Neural crest cell (in vitro differentiated cells): ENCODE measurements around the gene PIK3R1. TPM values are rescaled to one million over a fixed set of nuclear protein-coding genes. Genes with fewer than 3 reads are reported as not detected.

Experiments used
- DNase-seq: peaks from one replicate; pipeline ENCODE4 v3.0.0; 2021; ENCODE audit warnings: low read depth, mixed read lengths, low spot score
- H3K27ac Mint-ChIP-seq: one replicate; pipeline ENCODE4 v1.8.0; 2021; ENCODE audit warnings: mild to moderate bottlenecking, mixed read lengths; ENCODE audit not compliant: unreplicated experiment
- H3K27me3 Mint-ChIP-seq: 2 replicates; pipeline ENCODE4 v1.8.0; 2021; ENCODE audit warnings: low read depth, mild to moderate bottlenecking, mixed read lengths
- H3K36me3 Mint-ChIP-seq: 2 replicates; pipeline ENCODE4 v1.8.0; 2021; ENCODE audit warnings: low read depth, mild to moderate bottlenecking, mixed read lengths
- H3K4me1 Mint-ChIP-seq: 2 replicates; pipeline ENCODE4 v1.8.0; 2021; ENCODE audit warnings: mixed read lengths
- H3K4me3 Mint-ChIP-seq: one replicate; pipeline ENCODE4 v1.8.0; 2021; ENCODE audit warnings: mild to moderate bottlenecking, mixed read lengths
- H3K9me3 Mint-ChIP-seq: 2 replicates; pipeline ENCODE4 v1.8.0; 2021; ENCODE audit warnings: mixed read lengths
- total RNA-seq: library from RNA; stranded (reverse); gene quantifications from 2 replicates; pipeline ENCODE4 v1.2.1, GENCODE V29; 2021
- TF ChIP-seq, protein P1 (sequence below): fragments of 200-600 bp; sonication (generic); conservative IDR thresholded peaks from 2 replicates; pipeline ENCODE4 v1.5.0; 2021; ENCODE audit warnings: antibody characterized with exemption, mild to moderate bottlenecking

PIK3R1 gene
- total RNA-seq, 1 donor from 2014 or later = 59.9 TPM

DNA sequence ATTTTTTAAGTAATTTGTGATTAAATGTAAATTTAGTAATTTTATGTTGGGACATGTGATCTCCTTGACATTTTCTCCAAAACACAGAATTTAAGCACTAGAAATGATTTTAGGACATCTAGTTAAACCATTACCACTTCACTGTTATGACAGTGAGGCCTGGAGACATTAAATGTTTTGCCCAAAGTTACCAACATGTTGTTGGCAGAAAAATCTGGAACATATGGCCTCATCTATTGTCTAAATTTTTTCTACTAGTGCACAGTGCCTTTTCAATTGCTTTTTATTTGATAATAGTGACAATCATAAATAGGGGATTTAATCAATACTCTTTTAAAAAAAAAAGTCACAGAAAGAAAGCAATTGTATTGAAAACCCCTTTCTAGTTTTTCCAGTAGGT lies 45.6 kb downstream of the PIK3R1 start:
- H3K4me3 Mint-ChIP-seq = no peak overlapping the region
- no peaks in the 10 kb centered on the region for H3K27me3 Mint-ChIP-seq
- no peaks in the 10 kb centered on the region for H3K9me3 Mint-ChIP-seq
- H3K27ac Mint-ChIP-seq = no peak overlapping the region
- TF ChIP-seq, protein P1, sequence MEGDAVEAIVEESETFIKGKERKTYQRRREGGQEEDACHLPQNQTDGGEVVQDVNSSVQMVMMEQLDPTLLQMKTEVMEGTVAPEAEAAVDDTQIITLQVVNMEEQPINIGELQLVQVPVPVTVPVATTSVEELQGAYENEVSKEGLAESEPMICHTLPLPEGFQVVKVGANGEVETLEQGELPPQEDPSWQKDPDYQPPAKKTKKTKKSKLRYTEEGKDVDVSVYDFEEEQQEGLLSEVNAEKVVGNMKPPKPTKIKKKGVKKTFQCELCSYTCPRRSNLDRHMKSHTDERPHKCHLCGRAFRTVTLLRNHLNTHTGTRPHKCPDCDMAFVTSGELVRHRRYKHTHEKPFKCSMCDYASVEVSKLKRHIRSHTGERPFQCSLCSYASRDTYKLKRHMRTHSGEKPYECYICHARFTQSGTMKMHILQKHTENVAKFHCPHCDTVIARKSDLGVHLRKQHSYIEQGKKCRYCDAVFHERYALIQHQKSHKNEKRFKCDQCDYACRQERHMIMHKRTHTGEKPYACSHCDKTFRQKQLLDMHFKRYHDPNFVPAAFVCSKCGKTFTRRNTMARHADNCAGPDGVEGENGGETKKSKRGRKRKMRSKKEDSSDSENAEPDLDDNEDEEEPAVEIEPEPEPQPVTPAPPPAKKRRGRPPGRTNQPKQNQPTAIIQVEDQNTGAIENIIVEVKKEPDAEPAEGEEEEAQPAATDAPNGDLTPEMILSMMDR = no peak
- H3K36me3 Mint-ChIP-seq = peaks cover 2% of the 10 kb centered on the region
- DNase-seq = no peak
- H3K4me1 Mint-ChIP-seq = peaks cover 42% of the 10 kb centered on the region

DNA sequence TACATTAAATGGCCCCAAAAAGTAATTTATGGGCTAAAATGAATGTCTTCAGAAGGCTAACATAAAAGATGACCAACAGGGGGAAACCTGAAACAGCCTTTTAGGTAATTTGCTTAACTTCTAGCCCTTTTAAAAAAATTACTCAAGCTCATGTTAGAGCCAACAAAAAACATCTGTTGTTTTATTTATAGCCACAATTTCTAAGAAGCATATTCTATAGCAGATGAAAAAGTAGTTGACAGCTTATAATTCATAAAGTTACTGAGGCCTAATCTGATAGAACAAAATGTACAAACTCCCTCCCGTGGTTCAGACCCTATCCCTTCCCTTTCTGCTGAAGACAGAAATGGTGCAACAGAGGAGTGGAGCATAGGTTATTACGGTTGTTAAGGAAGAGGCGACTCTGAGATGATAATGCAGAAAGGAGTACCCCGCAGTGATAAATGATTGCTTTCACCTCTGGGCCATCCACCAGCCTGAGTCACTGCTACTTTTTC lies 46.1 kb downstream of the PIK3R1 start:
- peaks cover 43% of the 10 kb centered on the region for H3K4me1 Mint-ChIP-seq
- H3K27ac Mint-ChIP-seq = no peak overlapping the region
- no peaks in the 10 kb centered on the region for H3K27me3 Mint-ChIP-seq
- TF ChIP-seq, protein P1 = no peak
- no peak overlapping the region for H3K4me3 Mint-ChIP-seq
- H3K36me3 Mint-ChIP-seq = peaks cover 2% of the 10 kb centered on the region
- H3K9me3 Mint-ChIP-seq = no peaks in the 10 kb centered on the region
- DNase-seq = no peak

DNA sequence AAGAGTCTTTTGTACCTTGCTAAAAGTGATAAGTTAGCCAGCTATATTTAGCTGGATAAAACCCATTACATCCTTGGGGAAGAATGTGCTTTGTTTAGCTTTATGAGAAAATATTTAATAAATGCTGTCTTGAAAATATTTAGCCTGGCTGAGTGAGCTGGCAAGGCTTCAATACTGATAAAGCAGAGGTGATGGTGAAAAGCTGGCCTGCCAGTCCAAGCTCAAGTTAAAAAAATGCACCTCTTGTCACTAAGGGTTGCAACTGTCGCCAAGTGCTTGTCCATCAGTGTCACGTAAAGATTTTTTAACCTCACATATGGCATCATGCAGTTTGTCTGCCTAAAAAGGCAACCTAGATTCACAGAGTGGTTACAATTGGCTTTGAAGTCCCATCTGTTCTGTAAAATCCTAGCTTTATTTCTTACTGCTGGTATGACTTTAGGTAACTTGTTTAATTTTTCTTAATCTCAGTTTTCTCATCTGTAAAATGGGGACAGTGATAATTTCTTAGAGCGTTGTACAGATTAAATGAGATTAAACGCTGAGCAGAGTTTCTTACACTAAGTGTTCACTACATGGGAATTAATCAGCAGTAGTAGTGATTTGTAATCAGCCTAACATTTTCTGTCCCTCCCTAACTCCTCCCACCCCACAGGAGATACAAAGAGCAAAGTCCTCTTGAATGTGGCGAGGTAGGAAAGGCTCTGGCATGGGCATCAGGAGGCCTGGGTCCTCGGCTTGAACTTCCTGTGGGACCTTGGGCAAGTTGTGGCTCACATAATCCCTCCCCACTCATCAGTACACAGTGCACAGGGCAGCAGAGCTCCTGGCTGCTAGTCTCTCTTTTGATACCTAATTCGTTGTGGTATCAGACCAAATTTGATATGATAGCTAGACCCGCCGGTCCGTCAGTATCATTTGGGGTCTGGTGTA lies 48.7 kb downstream of the PIK3R1 start:
- TF ChIP-seq, protein P1 = no peak
- H3K9me3 Mint-ChIP-seq = no peaks in the 10 kb centered on the region
- DNase-seq = no peak
- H3K4me1 Mint-ChIP-seq = peaks cover 39% of the 10 kb centered on the region
- H3K4me3 Mint-ChIP-seq = no peak overlapping the region
- H3K27me3 Mint-ChIP-seq = no peaks in the 10 kb centered on the region
- peaks cover 1% of the 10 kb centered on the region for H3K36me3 Mint-ChIP-seq
- H3K27ac Mint-ChIP-seq = peak overlapping the region; percentile 78

DNA sequence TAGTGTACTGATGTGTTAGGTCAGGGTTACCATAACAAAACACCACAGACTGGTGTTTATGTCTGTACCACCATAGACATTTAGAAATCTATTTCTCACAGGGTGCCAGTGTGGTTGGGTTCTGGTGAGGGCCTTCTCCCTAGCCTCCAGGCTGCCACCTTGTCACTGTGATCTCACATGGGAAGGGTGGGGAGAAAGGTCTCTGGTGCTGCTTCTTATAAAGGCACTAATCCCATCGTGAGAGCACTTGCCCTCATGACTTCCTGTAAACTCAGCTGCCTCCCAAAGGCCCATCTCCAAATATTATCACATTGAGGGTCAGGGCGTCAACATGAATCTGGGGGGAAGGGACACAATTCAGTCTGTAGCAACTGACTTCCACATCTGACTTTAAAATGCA lies 49.8 kb downstream of the PIK3R1 start:
- Mint-ChIP-seq H3K9me3 (no peaks in the 10 kb centered on the region), H3K27ac (no peak overlapping the region), H3K36me3 (no peaks in the 10 kb centered on the region), H3K4me1 (peaks cover 37% of the 10 kb centered on the region), H3K4me3 (no peak overlapping the region), H3K27me3 (no peaks in the 10 kb centered on the region)
- TF ChIP-seq, protein P1 = no peak
- no peak for DNase-seq

DNA sequence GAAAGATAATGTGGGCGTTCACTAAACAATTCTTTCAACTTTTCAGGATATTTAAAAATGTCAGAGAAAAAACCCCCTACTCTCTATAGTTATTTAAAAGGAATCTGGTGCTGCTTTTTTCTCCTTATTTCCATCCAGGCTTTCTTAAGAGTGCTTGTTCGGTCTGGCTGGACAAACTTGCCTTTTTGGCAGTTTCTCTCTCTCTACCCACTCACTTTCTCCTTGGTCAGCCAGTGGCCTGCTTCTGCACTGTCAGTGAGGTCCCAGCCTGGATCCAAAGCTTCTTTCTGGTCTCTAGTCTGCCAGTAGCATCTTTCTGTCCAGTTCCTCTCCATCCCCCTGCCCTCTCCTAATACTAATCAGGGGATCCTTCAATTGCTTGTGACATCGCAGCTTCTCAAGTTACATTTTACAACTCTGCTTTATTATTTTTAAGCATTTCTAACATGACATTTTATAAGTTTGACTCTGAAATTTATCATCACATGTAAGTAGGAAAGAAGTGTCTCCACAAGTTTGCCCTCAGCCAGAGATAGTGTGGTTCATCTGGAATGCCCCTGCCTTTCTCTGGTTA lies 50.4 kb downstream of the PIK3R1 start:
- Mint-ChIP-seq H3K36me3 (no peaks in the 10 kb centered on the region), H3K27me3 (no peaks in the 10 kb centered on the region), H3K9me3 (no peaks in the 10 kb centered on the region), H3K4me1 (peaks cover 40% of the 10 kb centered on the region), H3K4me3 (no peak overlapping the region), H3K27ac (no peak overlapping the region)
- TF ChIP-seq, protein P1 = no peak
- no peak for DNase-seq
